Stimulated activated CD4-positive, alpha-beta T cell treated with anti-CD3 and anti-CD28 coated beads, Interleukin-2, amount 100 ng/mL, for 48 hours (primary cell): ENCODE measurements around the gene PCDHGA3.
"Not testable (repeated sequence)": the region's sequence is repeated elsewhere in the genome, so short reads cannot be mapped to it uniquely, and the experiment has no call there.

Experiments used
- DNase-seq, 2 donors: peaks; one replicate each; pipeline ENCODE4 v3.0.0-alpha.2; 2020

The PCDHGA3 gene

DNA sequence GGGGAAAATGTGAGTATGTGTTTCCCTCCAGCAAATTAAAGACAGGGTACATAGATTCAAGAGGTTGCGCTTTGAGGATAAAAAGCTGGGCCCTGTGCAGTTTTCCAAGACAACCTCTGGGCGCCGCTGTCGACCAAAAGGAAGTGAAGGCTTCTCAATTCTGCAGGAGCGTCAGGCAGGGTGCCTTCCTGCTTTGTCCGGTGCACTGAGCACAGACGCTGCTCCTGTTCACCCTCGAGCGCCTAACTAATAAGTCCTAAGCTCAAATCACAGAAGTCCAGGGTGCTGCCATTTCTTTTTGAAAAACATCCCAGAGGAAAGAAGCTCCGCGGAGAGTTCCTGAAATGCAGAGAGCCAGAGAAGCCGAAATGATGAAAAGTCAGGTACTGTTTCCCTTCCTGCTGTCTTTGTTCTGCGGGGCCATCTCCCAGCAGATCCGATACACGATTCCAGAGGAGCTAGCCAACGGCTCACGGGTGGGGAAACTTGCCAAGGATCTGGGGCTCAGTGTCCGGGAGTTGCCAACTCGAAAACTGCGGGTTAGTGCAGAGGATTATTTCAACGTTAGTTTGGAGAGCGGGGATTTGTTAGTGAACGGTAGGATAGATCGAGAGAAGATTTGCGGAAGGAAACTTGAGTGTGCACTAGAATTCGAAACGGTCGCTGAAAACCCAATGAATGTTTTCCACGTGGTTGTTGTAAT lies 6.4 kb downstream of the PCDHGA3 start, which contains the start of gene PCDHGB1:
Gene PCDHGB1 (plus strand): TSS at position 183 of the 703 bp plus-strand sequence. CDS start 162 bp downstream, at position 345.
- DNase-seq: no peak

DNA sequence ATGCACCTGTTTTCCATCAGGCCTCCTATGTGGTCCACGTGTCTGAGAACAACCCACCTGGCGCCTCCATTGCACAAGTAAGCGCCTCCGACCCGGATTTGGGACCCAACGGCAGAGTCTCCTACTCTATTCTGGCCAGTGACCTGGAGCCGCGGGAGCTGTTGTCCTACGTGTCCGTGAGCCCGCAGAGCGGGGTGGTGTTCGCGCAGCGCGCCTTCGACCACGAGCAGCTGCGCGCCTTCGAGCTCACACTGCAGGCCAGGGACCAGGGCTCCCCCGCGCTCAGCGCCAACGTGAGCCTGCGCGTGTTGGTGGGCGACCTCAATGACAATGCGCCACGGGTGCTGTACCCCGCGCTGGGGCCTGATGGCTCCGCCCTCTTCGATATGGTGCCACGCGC lies 8.0 kb downstream of the PCDHGA3 start:
- no peak for DNase-seq

DNA sequence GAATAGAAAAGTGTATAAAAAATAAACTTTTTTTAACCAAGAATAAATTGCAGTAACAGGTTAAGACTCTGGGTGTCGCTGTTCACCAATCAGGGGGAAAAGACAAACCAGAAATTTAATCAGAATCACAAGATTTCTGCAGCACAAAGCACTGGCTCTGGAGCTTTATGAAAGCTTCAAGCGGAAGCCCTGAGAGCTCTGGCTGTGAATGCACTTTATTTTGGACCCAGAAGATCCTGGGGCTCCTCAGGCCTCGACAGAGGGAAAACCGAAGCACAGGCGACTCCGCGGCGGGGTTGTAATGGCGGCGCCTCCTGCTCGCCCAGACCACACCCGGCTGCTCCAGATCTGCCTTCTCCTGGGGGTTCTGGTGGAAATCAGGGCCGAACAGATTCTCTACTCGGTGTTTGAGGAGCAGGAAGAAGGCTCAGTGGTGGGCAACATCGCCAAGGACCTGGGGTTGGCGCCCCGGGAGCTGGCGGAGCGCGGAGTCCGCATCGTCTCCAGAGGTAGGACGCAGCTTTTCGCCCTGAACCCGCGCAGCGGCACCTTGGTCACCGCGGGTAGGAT lies 11.4 kb downstream of the PCDHGA3 start, which contains the start of gene PCDHGA4:
Gene PCDHGA4 (plus strand): TSS at position 122 of the 570 bp plus-strand sequence. CDS start 87 bp downstream, at position 209.
- no peak for DNase-seq

- no peak for DNase-seq
Measured at GRCh38 chr5:141355641-141356040, 12.0 kb downstream of the PCDHGA3 start.

GRCh38 chr5:141356133-141356532 lies 12.5 kb downstream of the PCDHGA3 start:
- no peak for DNase-seq

- DNase-seq: no peak
Measured at GRCh38 chr5:141356950-141357349, 13.3 kb downstream of the PCDHGA3 start.

DNA sequence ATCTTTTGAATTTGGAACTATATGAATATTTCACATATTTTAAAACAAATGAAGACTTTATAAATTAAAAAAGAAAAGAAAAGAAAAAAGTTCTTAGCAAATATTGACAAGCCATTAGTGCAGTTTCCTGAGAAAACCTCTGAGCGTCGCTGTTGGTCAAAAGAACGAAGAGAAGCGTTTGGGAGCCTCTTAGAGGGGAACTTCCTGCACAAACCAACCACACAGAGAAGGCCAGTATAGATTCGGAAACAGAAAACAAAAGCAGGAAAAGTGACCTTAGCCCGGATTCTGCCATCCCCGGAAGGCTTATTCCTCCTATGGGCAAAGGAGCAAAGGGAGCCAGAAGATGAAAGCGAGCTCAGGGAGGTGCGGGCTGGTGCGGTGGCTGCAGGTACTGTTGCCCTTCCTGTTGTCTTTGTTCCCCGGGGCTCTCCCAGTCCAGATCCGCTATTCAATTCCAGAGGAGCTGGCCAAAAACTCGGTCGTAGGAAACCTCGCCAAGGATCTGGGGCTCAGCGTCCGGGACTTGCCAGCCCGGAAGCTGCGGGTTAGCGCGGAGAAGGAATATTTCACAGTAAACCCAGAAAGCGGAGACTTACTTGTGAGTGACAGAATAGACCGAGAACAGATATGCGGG lies 16.3 kb downstream of the PCDHGA3 start, which contains the start of gene PCDHGB2:
Gene PCDHGB2 (plus strand): TSS at position 205 of the 637 bp plus-strand sequence. CDS start 142 bp downstream, at position 347.
- no peak for DNase-seq

- DNase-seq: no peak
Measured at GRCh38 chr5:141360685-141361084, 17.1 kb downstream of the PCDHGA3 start.

- no peak for DNase-seq
Measured at GRCh38 chr5:141362719-141363118, 19.1 kb downstream of the PCDHGA3 start.

GRCh38 chr5:141363952-141364660 lies 20.5 kb downstream of the PCDHGA3 start, which contains the start of gene PCDHGA5:
Gene PCDHGA5, plus strand, starts transcription at chr5:141364162. Its CDS starts 169 bp downstream, at chr5:141364331.
- DNase-seq: no peak

GRCh38 chr5:141366016-141366896 lies 22.6 kb downstream of the PCDHGA3 start:
- no peak for DNase-seq

DNA sequence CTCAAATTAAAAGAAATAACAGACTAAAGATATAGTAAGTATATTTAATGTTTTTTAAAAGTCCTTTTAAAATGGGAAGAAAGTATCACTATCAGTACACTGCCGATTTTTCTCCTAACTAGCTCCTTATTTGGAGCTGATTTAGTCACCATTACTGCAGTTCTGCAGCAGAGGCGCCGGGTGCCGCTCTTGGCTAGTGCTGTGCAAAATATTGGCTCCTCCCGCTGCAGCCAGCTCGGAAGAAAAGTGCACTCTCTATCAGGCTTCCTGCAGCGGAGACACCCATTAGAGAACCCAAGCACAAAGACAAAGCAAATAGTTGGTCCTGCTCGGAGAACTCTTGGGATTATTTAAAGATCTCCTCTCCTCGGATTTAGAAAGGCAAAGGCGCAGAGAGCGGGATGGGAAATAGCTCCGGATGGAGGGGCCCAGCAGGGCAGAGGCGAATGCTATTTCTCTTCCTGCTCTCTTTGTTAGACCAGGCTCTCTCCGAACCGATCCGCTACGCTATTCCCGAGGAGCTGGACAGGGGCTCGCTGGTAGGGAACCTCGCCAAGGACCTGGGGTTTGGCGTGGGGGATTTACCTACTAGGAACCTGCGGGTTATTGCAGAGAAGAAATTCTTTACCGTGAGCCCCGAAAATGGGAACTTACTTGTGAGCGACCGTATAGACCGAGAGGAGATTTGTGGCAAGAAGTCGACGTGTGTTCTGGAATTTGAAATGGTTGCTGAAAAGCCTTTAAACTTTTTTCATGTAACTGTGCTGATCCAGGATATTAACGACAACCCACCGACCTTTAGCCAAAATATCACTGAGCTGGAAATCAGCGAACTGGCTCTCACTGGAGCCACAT lies 26.6 kb downstream of the PCDHGA3 start, which contains the start of gene PCDHGB3:
Gene PCDHGB3 (plus strand): TSS at position 249 of the 855 bp plus-strand sequence. CDS start 153 bp downstream, at position 402.
- no peak for DNase-seq

DNA sequence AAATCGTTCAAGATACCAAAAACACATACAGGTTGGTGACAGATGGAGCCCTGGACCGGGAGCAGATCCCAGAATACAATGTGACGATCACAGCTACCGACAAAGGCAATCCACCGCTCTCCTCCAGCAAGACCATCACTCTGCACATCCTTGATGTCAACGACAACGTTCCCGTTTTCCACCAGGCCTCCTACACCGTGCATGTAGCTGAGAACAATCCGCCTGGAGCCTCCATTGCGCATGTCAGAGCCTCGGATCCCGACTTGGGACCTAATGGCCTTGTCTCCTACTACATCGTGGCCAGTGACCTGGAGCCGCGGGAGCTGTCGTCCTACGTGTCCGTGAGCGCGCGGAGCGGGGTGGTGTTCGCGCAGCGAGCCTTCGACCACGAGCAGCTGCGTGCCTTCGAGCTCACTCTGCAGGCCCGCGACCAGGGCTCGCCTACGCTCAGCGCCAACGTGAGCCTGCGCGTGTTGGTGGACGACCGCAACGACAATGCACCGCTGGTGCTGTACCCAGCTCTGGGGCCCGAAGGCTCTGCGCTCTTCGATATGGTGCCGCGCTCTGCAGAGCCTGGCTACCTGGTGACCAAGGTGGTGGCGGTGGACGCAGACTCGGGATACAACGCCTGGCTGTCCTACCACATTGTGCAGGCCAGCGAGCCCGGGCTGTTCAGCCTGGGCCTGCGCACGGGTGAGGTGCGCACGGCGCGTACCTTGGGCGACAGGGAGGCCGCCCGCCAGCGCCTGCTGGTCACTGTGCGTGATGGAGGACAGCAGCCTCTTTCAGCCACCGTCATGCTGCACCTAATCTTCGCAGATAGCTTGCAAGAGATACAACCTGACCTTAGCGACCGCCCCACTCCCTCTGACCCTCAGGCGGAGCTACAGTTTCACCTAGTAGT lies 28.2 kb downstream of the PCDHGA3 start:
- no peak for DNase-seq

DNA sequence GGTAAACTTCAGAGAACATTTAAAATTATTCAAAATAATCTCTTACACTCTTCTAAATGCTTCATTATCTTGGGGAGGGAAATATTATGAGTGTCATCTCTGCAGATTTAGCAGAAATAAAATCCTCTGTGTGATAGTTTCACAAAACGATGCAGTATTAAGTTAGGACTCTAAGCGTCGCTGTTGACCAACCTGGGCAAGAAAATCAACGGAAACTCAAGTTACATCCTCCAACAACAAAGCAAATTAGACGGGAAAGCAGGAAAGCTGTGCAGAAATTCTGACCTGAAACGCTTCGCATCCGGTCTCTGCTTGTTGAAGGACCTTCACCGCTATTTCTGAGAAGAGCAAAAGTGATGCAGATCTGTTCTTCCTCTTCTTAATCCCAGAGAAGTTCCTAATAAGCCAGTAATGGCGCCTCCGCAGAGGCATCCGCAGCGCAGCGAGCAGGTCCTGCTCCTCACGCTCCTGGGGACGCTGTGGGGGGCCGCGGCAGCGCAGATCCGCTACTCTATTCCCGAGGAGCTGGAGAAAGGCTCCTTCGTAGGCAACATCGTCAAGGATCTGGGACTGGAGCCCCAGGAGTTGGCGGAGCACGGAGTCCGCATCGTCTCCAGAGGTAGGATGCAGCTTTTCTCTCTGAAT lies 30.2 kb downstream of the PCDHGA3 start, which contains the start of gene PCDHGA6:
Gene PCDHGA6 (plus strand): TSS at position 219 of the 645 bp plus-strand sequence. CDS start 193 bp downstream, at position 412.
- no peak for DNase-seq

- DNase-seq: no peak
Measured at GRCh38 chr5:141374627-141375026, 31.0 kb downstream of the PCDHGA3 start.

DNA sequence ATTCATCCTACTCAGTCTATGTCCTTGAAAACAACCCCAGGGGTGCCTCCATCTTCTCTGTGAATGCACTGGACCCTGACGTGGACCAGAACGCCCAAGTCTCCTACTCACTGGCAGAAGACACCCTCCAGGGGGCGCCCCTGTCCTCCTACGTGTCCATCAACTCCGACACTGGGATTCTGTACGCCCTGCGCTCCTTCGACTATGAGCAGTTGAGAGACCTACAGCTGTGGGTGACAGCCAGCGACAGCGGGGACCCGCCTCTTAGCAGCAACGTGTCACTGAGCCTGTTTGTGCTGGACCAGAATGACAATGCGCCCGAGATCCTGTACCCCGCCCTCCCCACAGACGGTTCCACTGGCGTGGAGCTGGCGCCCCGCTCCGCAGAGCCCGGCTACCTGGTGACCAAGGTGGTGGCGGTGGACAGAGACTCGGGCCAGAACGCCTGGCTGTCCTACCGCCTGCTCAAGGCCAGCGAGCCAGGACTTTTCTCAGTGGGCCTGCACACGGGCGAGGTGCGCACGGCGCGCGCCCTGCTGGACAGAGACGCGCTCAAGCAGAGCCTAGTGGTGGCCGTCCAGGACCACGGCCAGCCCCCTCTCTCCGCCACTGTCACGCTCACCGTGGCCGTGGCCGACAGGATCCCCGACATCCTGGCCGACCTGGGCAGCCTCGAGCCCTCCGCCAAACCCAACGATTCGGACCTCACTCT lies 32.0 kb downstream of the PCDHGA3 start:
- not testable (repeated sequence) for DNase-seq

- no peak for DNase-seq
Measured at GRCh38 chr5:141382469-141383294, 39.1 kb downstream of the PCDHGA3 start, which contains the start of gene PCDHGA7. Gene PCDHGA7, plus strand, starts transcription at chr5:141382742. Its CDS starts 158 bp downstream, at chr5:141382900.
